ENCODE data around the gene SIPA1.

DNA sequence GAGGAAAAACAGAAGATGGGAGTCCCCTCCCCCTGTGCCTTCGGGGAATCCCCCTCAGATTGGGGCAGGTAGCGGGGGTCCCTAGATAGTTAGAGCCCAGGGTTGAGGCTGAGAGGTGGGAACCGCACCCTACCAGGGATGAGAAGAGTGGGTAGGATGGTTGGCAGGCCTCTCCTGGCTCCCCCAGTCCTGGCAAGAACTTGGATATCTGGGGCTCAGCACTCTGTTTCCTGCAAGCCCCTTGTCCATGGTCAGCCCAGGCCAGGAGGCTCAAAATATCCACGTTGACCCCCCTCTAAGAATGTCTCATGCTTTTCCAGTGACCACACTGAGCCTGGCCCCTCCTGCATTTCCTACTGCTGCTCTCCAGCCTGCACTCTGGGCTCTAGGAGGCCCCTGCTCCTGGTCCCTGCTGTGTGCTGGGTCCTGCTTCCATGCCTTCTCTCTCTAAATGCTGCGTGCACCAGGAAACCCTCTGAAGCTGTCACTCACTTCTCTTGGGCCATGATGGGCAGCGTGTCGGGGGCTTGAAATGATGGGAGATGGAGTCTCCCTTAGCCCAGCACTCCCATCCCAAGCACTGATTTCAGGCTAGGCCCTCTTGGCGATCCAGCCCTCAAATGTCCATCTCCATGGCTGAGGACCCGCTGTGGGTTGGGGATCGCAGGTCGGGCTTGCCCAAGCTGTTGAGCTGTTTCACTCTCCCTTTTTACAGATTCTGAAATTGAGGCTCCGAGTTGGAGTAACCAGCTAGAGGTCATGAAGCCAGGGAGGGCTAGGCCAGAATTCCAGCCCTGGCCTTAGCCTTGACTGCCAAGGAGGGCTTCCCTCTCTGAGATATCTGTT lies 25.9 kb upstream of the SIPA1 start:
- TF ChIP-seq POLR2A (IDR thresholded peaks at IDR 0.05; ENCODE audit: low read depth, low read length) (no peak), POLR2AphosphoS5 (IDR thresholded peaks at IDR 0.05; ENCODE audit: low read depth, low read length) (no peak)

Data from GM12892 (cell line).